ENCODE data around the gene CTCFL. TPM values are rescaled to one million over a fixed set of nuclear protein-coding genes. Genes with fewer than 3 reads are reported as not detected.

The CTCFL gene
- total RNA-seq, 1 donor from 2014 or later = not detected

DNA sequence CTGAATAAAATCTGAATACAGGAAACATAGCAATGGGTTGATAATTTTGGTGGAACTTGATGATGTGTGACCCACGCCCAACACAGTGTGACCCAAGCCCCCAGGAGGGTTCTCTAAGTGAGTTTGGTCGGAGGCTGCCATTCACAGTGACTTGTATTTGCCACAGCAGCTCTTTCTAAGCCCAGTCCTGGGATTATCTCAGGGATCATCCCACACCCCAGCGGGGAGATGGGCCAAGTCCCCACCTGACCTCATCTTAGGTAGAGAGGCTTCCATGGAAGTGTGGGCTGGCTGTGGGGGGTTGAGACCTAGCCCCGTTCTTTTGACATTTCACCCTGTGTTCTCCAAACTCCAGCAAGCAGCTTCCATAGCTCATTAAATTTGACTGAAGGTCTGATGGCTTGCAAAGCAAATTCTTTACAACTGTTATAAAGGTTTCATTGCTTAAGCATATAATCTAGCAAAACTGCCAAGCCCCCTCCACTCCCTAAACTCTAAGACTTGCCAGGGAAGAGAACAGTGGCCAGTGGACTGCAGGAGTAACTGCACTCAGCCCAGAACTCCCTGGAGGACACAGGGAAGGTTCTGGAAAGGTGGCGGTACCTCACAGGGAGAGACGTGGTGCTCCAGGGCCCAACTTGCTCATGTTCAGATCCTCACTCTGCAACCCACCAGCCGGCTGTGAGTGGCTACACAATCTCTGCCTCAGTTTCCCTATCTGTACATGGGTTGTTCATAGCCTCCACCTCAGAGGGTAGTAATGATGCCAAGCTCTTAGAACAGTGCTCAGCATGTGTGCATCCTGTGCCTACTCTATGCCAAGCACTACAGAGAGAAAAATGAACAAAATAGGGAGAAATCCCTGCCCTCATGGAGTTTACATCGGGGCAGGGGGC lies 35.0 kb upstream of the CTCFL start:
- no peak for DNase-seq (ENCODE audit: low read depth)

- DNase-seq (ENCODE audit: low read depth) = no peak
These were observed 34.3 kb upstream of the CTCFL start for GRCh38 chr20:57559289-57559634.

DNA sequence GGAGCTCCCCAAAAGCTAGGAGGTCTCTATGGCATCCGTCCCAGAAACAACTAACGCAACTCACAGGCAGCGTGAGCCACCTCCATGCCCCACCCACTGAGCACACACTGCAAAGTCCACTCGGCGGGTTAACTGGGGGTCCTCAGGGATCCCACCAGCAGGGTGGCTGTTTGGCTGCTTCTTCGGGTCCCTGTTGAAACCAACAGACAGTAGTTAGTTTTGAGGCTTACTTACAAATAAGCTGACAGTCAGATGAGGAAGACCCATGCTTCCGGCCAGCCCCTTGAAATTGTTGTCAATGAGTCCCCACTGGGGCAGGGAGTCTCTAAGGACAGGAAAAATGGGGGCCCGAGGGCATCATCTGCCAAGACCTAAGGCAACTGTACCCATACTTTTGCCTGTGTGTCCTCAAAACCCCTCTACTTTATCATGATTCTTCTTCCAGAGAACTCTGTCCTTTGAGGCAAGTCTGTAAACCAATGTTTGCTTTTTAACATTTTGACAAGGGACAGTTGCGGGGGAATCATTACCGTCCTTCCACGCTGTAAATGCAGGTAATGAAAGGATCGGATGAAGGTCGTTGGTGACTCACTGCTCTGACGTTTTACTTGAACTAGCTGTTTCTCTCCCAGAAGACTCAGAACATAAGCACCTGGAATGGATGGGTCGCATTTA lies 33.8 kb upstream of the CTCFL start:
- DNase-seq (ENCODE audit: low read depth) = no peak

GRCh38 chr20:57557926-57558613 lies 33.1 kb upstream of the CTCFL start:
- DNase-seq (ENCODE audit: low read depth) = no peak

- DNase-seq (ENCODE audit: low read depth) = no peak
These were observed 32.0 kb upstream of the CTCFL start for GRCh38 chr20:57556980-57557274.

DNA sequence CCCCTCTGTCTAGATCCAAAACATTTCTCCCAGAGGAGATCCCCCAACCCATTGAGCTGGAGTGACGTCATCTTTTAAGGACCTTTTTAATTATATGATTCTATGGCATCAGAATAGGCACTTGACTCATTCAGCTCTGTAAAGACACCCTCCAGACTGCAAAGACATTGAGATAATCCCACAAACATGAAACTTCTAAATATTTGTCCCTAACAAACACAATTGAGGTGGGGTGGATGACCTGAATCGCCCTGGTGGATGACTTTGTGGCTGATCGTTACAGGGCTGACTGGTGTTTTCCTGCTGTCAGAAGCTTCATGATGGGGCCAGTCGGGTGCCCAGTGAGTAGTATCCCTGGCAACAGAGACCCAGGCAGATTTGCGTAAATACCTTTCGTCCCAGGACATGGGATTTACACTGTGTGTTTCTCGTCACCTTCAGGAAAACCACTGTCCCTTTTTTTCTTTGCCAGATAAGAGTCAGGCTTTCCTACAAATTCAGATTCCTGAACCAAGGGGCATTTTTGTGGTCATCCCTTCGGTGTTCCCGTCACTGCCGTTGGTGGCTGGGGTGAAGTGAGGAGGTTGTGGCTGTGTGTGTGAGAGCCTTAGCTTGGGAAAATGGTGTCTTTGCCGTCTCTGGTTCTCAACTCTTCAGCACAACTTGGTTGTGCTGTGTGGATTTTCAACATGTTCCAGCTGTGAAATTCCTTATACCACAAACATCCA lies 30.7 kb upstream of the CTCFL start:
- DNase-seq (ENCODE audit: low read depth) = no peak

GRCh38 chr20:57553376-57554018 lies 28.6 kb upstream of the CTCFL start:
- no peak for DNase-seq (ENCODE audit: low read depth)

DNA sequence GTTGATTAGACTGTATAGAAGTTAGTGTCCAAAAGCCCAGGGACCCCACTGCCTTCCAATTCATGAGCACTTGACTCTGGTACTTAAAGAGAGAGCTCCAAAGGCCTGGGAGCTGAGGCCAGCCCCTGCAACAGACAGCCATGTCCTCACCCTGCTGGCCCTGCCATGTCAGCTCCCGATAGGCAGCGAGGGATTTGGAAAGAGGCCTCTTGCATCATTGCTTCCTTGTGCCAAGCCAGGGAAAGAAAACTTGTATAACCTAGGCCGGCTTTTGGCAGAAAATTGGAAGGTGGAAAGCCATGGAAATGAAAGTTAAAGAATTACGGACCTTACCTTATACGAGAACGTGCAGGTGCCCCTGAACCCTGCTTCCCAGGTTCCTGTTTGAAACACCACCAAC lies 27.5 kb upstream of the CTCFL start:
- no peak for DNase-seq (ENCODE audit: low read depth)

DNA sequence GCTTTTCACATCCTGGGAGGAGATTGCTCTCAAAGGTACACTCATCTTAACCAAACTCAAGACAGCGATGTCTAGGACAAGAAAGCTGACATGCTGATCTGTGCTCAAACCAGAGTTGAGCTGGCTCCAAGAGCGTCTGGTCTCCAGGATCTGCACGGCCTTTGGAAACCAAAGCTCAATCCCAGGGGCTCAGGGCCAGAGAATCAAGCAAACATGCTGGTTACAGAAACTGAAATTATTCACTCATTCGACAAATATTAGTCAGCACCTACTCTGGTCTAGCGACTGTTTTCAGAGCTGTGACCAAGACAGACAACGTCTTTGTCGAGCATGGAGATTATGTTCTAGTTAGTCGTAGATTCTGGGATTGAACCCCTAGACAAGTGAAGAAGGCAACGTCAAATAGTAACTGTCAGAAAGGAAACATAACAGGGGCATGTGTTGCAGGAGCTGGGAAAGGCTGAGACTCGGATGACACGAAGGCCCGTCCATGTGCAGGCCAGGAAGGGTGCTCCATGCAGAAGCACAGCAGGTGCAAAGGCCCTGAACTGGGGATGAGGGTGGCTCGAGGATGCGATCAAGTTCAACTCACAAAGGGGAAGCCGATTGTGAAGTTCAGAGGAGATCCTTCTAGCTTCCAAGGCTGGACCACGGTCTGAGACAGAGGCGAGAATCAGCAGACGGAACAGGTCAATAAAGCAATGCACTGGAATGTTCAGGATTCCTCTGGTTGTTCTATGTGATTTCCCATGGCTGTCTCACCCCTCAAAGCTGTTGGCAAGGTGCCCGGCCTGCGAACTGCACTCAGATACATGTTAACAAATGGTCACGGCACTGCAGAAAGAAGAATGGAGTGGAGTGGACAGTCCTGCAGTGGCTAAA lies 23.5 kb upstream of the CTCFL start:
- peak; percentile 65 for DNase-seq (ENCODE audit: low read depth)

GRCh38 chr20:57546956-57547649 lies 22.2 kb upstream of the CTCFL start:
- DNase-seq (ENCODE audit: low read depth) = no peak

DNA sequence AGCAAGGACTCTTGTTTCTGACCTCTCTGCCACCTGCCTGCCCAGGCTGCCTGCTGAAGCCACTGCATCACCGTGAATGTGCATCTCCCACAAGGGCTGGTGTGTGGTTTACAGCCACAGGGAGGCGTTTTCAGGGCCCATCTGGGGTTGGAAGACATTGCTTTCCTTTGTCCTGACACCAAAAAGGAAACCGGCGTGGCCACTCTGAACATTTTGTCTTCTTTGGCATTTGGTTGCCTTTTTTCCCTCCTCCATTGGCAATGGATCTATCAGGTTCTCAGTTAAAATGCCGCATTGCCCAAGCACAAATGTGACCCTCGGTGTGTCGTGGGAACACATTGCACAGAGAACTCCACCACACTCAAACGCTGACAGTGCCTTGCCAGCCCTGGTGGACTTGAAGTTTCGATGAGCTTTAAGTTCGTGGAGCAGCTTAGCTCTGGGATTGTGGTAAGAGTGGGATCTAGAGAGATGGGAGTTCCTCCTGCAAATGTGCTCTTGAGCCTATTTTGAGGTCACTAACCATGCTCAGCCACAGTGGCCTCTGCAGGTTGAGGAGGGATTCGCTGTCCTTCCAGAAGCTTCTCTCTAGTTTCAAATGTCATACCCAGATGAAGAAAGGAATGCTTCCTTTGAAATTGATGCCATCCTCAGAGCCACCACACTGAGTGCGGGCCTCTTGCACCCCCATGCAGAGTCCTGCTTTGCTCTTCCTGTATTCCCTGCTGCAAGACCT lies 21.2 kb upstream of the CTCFL start:
- no peak for DNase-seq (ENCODE audit: low read depth)

- DNase-seq (ENCODE audit: low read depth) = no peak
These were observed 20.1 kb upstream of the CTCFL start for GRCh38 chr20:57544838-57545564.

DNA sequence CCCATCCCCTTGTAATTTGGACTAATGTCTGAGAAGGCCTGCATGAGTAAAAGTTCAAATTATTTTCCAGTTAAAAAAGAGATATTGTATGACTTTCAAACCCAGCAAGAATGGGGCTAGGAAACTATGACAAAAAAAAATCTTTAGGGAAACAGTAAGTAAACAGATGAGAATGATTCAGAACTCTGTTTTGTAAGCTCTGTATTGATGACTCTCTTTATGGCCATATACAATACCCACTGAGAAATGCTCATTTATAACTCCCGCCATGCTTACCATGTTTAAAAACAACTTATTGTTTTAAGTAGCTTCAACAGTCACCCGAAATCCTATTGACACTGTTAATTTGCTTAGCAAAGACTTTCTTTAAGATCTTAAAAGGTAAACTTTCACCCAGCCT lies 18.8 kb upstream of the CTCFL start:
- no peak for DNase-seq (ENCODE audit: low read depth)

- peak; percentile 5 for DNase-seq (ENCODE audit: low read depth)
These were observed 16.1 kb upstream of the CTCFL start for GRCh38 chr20:57540890-57541580.

GRCh38 chr20:57539889-57540288 lies 14.9 kb upstream of the CTCFL start:
- no peak for DNase-seq (ENCODE audit: low read depth)

- DNase-seq (ENCODE audit: low read depth) = no peak
These were observed 12.9 kb upstream of the CTCFL start for GRCh38 chr20:57537822-57538221.

DNA sequence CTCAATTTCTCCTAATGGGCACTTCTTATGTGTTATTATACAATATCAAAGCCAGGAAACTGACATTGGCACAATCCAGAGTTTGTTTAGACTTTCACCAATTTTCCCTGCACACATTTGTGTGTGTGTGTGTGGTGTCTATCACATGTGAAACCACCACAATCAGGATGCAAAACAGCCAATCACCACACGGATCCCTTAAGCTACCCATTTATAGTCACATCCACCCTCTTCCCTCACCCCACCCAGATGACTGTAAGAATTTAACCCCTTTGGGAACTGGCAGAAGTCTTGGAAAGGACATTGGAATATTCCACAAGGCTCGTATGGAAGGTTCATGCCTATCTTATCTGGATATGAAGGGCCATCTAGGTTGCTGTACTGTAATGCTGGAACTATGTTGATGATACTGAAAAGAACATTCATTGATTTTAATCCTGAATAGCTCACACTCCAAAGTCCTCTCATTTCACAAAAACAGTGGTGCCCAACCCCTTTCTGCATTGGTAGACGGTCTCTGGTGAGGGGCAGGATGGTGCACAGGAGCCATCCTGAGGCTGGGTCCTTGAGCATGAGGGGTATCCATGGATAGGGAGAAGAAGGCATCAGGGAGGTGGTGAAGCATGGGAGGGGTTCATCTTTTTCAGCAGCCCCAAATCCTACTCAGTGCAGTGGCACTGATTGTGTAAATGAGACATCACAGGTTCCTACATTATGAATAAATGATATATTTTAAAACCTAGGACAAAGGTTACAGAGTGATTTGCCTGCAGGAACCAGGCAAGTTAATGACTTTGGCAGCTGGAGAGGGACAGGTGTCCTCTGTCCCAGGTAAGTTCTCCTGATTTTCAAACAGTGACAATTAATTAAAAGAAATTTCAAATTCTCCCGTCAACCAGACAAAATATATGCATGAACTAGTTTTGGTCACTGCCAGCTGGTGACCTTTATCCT lies 12.1 kb upstream of the CTCFL start:
- DNase-seq (ENCODE audit: low read depth) = no peak

Measured in renal cortical epithelial cell (primary cell).